Measurements from ENCODE around the gene RARG. TPM values are rescaled to one million over a fixed set of nuclear protein-coding genes. Genes with fewer than 3 reads are reported as not detected.

The RARG gene
- total RNA-seq, 4 donors from 2014 or later: 4.2 to 14.1 (median 10.9) TPM

- TF ChIP-seq CTCF (IDR thresholded peaks at IDR 0.05; ENCODE audit: low read depth): no peak
These were observed 14.1 kb downstream of the RARG start for GRCh38 chr12:53217931-53218307.

GRCh38 chr12:53217051-53217930 lies 14.7 kb downstream of the RARG start:
- no peak for TF ChIP-seq CTCF (IDR thresholded peaks at IDR 0.05; ENCODE audit: low read depth)

GRCh38 chr12:53215497-53215896 lies 16.5 kb downstream of the RARG start:
- TF ChIP-seq CTCF (IDR thresholded peaks at IDR 0.05; ENCODE audit: low read depth): no peak

GRCh38 chr12:53214687-53215455 lies 17.1 kb downstream of the RARG start:
- no peak for TF ChIP-seq CTCF (IDR thresholded peaks at IDR 0.05; ENCODE audit: low read depth)

- TF ChIP-seq CTCF (IDR thresholded peaks at IDR 0.05; ENCODE audit: low read depth): no peak
These were observed 17.8 kb downstream of the RARG start for GRCh38 chr12:53214221-53214620.

- TF ChIP-seq CTCF (IDR thresholded peaks at IDR 0.05; ENCODE audit: low read depth): no peak
These were observed 18.7 kb downstream of the RARG start for GRCh38 chr12:53213348-53213747.

- TF ChIP-seq CTCF (IDR thresholded peaks at IDR 0.05; ENCODE audit: low read depth): no peak
These were observed 19.1 kb downstream of the RARG start for GRCh38 chr12:53212931-53213330.

Measured in subcutaneous adipose tissue (tissue), 4 donors.